Activated T-helper 17 cell treated with anti-CD3 and anti-CD28 coated beads, Interleukin-2, amount 50 U/mL, for 72 hours (primary cell): ENCODE results near the gene NFYA. TPM values are rescaled to one million over a fixed set of nuclear protein-coding genes. Genes with fewer than 3 reads are reported as not detected.

Experiments used
- ATAC-seq: fragments of 150-1000 bp; cut with Tn5 transposase; replicated peaks from 2 replicates; pipeline ENCODE4 v1.10.0; 2021; ENCODE audit warnings: mild to moderate bottlenecking, moderate library complexity
- H3K27ac Mint-ChIP-seq: one replicate; pipeline ENCODE4 v1.8.0; 2022; ENCODE audit warnings: mixed read lengths
- H3K27me3 Mint-ChIP-seq: one replicate; pipeline ENCODE4 v1.8.0; 2022; ENCODE audit warnings: mixed read lengths
- H3K36me3 Mint-ChIP-seq: one replicate; pipeline ENCODE4 v1.8.0; 2022; ENCODE audit warnings: low read depth, mild to moderate bottlenecking, mixed read lengths
- H3K4me1 Mint-ChIP-seq: one replicate; pipeline ENCODE4 v1.8.0; 2022; ENCODE audit warnings: mixed read lengths
- H3K4me3 Mint-ChIP-seq: one replicate; pipeline ENCODE4 v1.8.0; 2022; ENCODE audit warnings: mild to moderate bottlenecking, mixed read lengths
- H3K9me3 Mint-ChIP-seq: one replicate; pipeline ENCODE4 v1.8.0; 2022; ENCODE audit warnings: mixed read lengths
- total RNA-seq, 2 donors: library from RNA; stranded (reverse); gene quantifications; one replicate each; pipeline ENCODE4 v1.2.3, GENCODE V29; 2022

The NFYA gene
- total RNA-seq, 2 donors from 2014 or later: 23.3 to 25.0 TPM

GRCh38 chr6:41073968-41074691 lies 1.4 kb downstream of the NFYA start:
- Mint-ChIP-seq H3K36me3 (peaks cover 78% of the 10 kb centered on the region), H3K27ac (peak overlapping the region; percentile 92), H3K9me3 (no peaks in the 10 kb centered on the region), H3K27me3 (no peaks in the 10 kb centered on the region), H3K4me3 (peak overlapping the region; percentile 88), H3K4me1 (peaks cover 28% of the 10 kb centered on the region)
- ATAC-seq: no peak

DNA sequence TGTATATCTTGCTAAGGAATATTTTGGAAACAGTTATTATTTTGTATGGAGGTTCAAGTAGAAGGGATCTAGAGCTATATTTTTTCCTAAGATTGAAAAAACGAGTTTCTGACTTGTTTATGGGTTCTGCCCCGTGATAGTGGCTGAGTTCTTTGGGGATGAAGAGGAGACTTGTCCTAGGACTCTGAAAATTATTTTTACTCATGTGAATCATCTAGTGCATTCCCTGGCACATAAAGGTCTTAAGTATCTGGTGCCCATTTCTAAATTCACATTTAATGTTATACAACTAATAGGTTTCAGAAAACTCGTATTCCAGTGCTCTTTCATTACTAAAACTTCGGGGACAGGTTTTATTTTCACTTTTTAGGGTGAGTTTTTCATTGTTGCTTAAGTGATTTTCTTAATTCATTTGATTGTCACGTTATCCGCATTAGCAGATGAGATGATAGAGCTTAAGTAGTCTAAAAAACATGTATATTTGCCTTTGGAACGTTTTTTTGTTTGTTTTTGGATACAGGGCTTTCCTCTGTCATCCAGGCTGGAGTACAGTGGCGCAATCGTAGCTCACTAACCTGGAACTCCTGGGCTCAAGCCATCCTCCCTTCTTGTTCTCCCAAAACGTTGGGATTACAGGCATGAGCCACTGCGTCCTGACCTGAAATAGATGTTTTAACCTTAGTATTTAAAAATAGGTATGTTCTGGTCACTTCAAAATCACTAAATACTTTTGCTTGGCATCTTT lies 2.1 kb downstream of the NFYA start:
- H3K27me3 Mint-ChIP-seq: no peaks in the 10 kb centered on the region
- no peak for ATAC-seq
- peaks cover 78% of the 10 kb centered on the region for H3K36me3 Mint-ChIP-seq
- H3K4me1 Mint-ChIP-seq: peaks cover 28% of the 10 kb centered on the region
- H3K4me3 Mint-ChIP-seq: peak overlapping the region; percentile 88
- H3K27ac Mint-ChIP-seq: peak overlapping the region; percentile 92
- H3K9me3 Mint-ChIP-seq: no peaks in the 10 kb centered on the region

- no peak for ATAC-seq
- Mint-ChIP-seq H3K27ac (peak overlapping the region; percentile 92), H3K4me1 (peaks cover 33% of the 10 kb centered on the region), H3K27me3 (no peaks in the 10 kb centered on the region), H3K4me3 (peak overlapping the region; percentile 88), H3K9me3 (no peaks in the 10 kb centered on the region), H3K36me3 (peaks cover 78% of the 10 kb centered on the region)
Measured at GRCh38 chr6:41075651-41076626, 3.2 kb downstream of the NFYA start.

DNA sequence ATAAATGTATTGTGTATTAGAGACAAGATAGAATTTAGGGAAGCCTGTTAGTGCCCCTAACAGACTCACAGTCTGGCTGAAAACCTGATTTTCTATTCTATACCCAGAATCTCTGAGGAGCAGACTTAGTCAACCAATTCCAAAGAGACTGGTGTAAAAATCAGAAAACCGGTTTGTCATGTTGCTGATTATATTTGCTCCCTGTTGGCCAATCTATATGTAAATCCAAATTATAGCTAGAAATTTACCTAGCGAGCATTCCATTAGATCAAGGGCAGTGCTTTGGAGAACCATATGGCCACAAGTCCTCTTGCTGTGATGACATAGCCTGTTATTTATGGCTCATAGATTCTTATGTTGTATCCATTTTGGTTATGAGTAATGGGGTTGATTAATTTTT lies 4.8 kb downstream of the NFYA start:
- Mint-ChIP-seq H3K4me1 (peaks cover 39% of the 10 kb centered on the region), H3K36me3 (peaks cover 79% of the 10 kb centered on the region), H3K27me3 (no peaks in the 10 kb centered on the region), H3K4me3 (no peak overlapping the region), H3K27ac (no peak overlapping the region), H3K9me3 (no peaks in the 10 kb centered on the region)
- no peak for ATAC-seq

DNA sequence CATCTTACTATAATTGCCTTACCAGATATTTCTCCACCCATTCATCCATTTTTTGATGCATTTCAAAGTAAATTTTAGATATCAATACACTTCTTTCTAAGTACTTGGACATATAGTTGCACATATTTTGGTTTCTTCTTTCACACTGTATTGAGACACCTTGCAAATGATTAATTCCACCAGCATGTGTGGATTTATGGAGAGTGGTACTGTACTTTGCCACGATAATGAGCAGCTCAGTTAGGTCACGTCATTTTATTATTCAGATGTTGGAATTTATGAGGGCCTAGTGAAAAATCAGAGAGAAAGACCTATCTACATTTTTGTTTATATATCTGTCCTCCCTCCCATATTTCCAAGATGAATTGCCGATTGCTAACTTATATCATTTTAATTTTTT lies 5.3 kb downstream of the NFYA start:
- ATAC-seq: no peak
- no peaks in the 10 kb centered on the region for H3K9me3 Mint-ChIP-seq
- no peak overlapping the region for H3K27ac Mint-ChIP-seq
- H3K36me3 Mint-ChIP-seq: peaks cover 81% of the 10 kb centered on the region
- H3K4me1 Mint-ChIP-seq: peaks cover 42% of the 10 kb centered on the region
- H3K4me3 Mint-ChIP-seq: no peak overlapping the region
- H3K27me3 Mint-ChIP-seq: no peaks in the 10 kb centered on the region

DNA sequence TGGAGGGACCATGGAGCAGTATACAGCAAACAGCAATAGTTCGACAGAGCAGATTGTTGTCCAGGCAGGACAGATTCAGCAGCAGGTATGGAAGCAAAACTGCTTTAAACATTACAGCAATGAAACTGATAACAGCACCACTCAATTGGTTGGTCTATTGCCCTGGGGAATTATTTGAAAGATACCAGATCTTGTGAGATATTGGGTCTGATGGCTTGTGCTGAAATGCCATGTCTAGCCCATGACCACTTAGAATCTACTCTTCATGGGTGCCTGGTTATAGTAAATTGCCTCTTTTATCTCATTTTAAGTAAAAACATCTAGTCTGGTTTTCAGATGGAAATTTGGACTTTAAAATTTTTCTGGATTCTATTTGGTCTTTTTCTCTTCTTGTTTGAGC lies 6.3 kb downstream of the NFYA start:
- Mint-ChIP-seq H3K27me3 (no peaks in the 10 kb centered on the region), H3K9me3 (no peaks in the 10 kb centered on the region), H3K27ac (peak overlapping the region; percentile 89), H3K4me3 (no peak overlapping the region), H3K4me1 (peaks cover 41% of the 10 kb centered on the region), H3K36me3 (peaks cover 84% of the 10 kb centered on the region)
- ATAC-seq: no peak

- H3K36me3 Mint-ChIP-seq: peaks cover 84% of the 10 kb centered on the region
Measured at GRCh38 chr6:41080621-41081020, 7.8 kb downstream of the NFYA start.

GRCh38 chr6:41083072-41083471 lies 10.3 kb downstream of the NFYA start:
- H3K27me3 Mint-ChIP-seq: no peaks in the 10 kb centered on the region
- ATAC-seq: no peak
- no peaks in the 10 kb centered on the region for H3K9me3 Mint-ChIP-seq
- H3K4me1 Mint-ChIP-seq: peaks cover 24% of the 10 kb centered on the region
- H3K36me3 Mint-ChIP-seq: peaks cover 100% of the 10 kb centered on the region
- H3K4me3 Mint-ChIP-seq: no peak overlapping the region
- H3K27ac Mint-ChIP-seq: no peak overlapping the region

More at GRCh38 chr6:41080621-41081020, 7.8 kb downstream of the NFYA start:
- H3K4me1 Mint-ChIP-seq: peaks cover 26% of the 10 kb centered on the region
- no peaks in the 10 kb centered on the region for H3K27me3 Mint-ChIP-seq
- H3K9me3 Mint-ChIP-seq: no peaks in the 10 kb centered on the region
- peak; percentile 59 for ATAC-seq
- H3K27ac Mint-ChIP-seq: peak overlapping the region; percentile 89
- H3K4me3 Mint-ChIP-seq: peak overlapping the region; percentile 72

DNA sequence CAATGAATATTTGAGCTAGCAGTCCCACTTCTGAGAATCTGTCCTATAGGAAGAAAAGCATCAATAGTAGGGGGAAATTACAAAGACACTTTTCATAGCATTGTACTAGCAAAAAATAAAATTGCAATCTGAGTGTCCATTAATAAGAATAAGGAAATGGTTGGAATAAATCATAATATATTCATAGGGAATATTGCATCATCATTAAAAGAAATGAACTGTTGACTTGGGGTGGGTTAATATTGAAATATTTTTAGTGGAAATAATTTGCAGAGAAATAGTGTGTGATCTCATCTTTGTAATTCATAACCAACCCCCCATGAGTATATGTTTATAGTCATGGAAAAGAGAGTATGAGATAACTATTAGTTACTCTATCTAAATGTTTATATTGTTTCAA lies 12.4 kb downstream of the NFYA start:
- no peaks in the 10 kb centered on the region for H3K27me3 Mint-ChIP-seq
- no peak overlapping the region for H3K27ac Mint-ChIP-seq
- no peaks in the 10 kb centered on the region for H3K9me3 Mint-ChIP-seq
- no peak overlapping the region for H3K4me3 Mint-ChIP-seq
- ATAC-seq: no peak
- H3K36me3 Mint-ChIP-seq: peaks cover 100% of the 10 kb centered on the region
- peaks cover 22% of the 10 kb centered on the region for H3K4me1 Mint-ChIP-seq

- H3K27ac Mint-ChIP-seq: no peak overlapping the region
- H3K36me3 Mint-ChIP-seq: peaks cover 99% of the 10 kb centered on the region
- ATAC-seq: no peak
- H3K4me3 Mint-ChIP-seq: no peak overlapping the region
- H3K27me3 Mint-ChIP-seq: no peaks in the 10 kb centered on the region
- peaks cover 14% of the 10 kb centered on the region for H3K4me1 Mint-ChIP-seq
- no peaks in the 10 kb centered on the region for H3K9me3 Mint-ChIP-seq
Measured at GRCh38 chr6:41088451-41088850, 15.7 kb downstream of the NFYA start.

DNA sequence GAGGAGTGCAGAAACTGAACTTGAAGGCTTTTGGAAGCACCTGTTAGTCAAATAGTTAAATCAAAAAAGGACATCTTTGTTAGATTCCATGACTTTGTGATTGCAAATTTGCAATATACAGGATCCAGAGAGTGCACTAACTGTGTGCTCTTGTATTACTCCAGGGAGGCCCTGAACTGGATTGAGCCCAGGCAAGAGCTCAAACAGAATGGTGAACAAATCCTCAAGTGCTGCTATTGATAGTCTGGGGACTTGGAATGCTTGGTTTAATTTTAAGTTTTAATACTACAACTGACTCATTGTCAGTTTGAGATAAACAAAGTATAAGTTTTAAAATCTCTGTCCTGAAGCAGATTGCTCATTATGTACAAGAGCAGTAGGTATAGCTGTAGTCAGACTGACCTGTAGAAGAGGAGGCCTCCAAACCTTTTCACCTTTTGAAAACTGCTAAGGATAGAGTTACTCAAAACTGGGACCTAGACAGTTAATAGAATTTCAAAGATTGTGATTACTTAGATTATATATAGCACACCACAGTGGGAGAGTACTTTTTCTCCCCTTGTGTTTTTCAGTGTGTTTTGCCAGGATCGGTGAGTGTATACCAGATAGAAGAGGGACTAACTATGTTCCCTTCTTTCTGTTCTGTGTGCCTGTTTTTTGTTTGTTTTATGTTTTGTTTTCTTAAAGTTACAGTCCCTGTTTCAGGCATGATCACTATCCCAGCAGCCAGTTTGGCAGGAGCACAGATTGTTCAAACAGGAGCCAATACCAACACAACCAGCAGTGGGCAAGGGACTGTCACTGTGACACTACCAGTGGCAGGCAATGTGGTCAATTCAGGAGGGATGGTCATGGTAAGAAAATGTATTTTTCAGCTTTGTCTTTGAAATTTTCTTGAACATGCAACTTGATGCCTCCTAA lies 18.3 kb downstream of the NFYA start:
- H3K9me3 Mint-ChIP-seq: no peaks in the 10 kb centered on the region
- no peak for ATAC-seq
- no peaks in the 10 kb centered on the region for H3K27me3 Mint-ChIP-seq
- no peak overlapping the region for H3K4me3 Mint-ChIP-seq
- H3K4me1 Mint-ChIP-seq: peaks cover 10% of the 10 kb centered on the region
- peaks cover 99% of the 10 kb centered on the region for H3K36me3 Mint-ChIP-seq
- no peak overlapping the region for H3K27ac Mint-ChIP-seq

DNA sequence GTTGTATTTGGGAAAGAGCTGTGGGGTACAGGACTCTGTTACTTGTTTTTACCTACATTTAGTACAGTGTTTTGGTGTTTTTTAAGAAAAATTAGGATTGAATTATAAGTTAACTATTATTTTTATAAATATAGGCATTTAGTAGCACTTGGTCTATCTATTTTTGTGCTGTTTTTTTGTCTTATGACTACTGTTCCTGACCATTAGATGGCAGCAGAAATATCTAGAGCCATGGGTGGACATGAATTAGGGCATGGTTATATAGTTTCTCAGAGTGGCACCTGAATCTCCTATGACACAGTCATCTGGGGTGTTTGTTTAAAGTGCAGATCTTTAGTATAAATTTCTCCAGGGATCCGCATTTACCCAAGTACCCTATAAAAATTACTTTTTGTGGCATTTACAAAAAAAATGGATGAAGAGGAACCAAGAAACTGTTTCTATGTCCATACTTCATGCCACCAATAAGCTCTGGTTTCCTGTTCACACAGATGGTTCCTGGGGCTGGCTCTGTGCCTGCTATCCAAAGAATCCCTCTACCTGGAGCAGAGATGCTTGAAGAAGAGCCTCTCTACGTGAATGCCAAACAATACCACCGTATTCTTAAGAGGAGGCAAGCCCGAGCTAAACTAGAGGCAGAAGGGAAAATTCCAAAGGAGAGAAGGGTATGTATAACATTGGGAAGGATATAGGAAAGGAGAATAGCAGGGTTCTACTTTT lies 19.8 kb downstream of the NFYA start:
- H3K36me3 Mint-ChIP-seq: peaks cover 99% of the 10 kb centered on the region
- no peak for ATAC-seq

DNA sequence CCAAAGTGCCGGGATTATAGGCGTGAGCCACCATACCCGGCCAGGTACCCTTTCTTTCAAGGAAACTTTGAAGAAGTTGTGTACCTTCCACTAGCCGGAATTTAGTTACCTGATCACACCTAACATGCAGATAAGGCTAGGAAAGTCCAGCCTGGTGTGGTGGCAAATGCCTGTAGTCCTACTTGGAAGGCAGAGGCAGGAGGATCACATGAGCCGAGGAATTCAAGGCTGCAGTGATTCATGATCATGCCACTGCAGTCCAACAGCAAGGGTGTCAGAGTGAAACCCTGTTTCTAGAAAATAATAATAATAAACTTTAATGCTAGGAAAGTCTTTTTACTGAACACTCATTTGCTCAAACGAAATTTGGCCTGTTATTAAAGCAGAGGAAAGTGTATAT lies 21.0 kb downstream of the NFYA start:
- H3K27me3 Mint-ChIP-seq: no peaks in the 10 kb centered on the region
- no peak for ATAC-seq
- H3K36me3 Mint-ChIP-seq: peaks cover 99% of the 10 kb centered on the region
- no peak overlapping the region for H3K27ac Mint-ChIP-seq
- H3K9me3 Mint-ChIP-seq: no peaks in the 10 kb centered on the region
- H3K4me1 Mint-ChIP-seq: peaks cover 9% of the 10 kb centered on the region
- H3K4me3 Mint-ChIP-seq: no peak overlapping the region

More for the DNA sequence above, 19.8 kb downstream of the NFYA start:
- Mint-ChIP-seq H3K4me3 (no peak overlapping the region), H3K9me3 (no peaks in the 10 kb centered on the region), H3K27ac (no peak overlapping the region), H3K27me3 (no peaks in the 10 kb centered on the region), H3K4me1 (peaks cover 9% of the 10 kb centered on the region)
